Activated T-cell treated with anti-CD3 and anti-CD28 coated beads, Interleukin-2, amount 50 U/mL, for 4 hours (primary cell): ENCODE data around the gene DLX3. TPM values are rescaled to one million over a fixed set of nuclear protein-coding genes. Genes with fewer than 3 reads are reported as not detected.

ENCODE experiments used
- ATAC-seq, 2 donors: fragments of 200-7000 bp; cut with Tn5 transposase; one replicate each; pipeline ENCODE4 v1.10.0; 2021
- DNase-seq: peaks from one replicate; pipeline ENCODE4 v3.0.0-alpha.2; 2020
- H3K27me3 Mint-ChIP-seq: one replicate; pipeline ENCODE4 v1.8.0; 2021; ENCODE audit warnings: low read depth, mixed read lengths
- H3K36me3 Mint-ChIP-seq: one replicate; pipeline ENCODE4 v1.8.0; 2022; ENCODE audit warnings: mixed read lengths; ENCODE audit not compliant: insufficient read depth
- H3K4me1 Mint-ChIP-seq: one replicate; pipeline ENCODE4 v1.8.0; 2021; ENCODE audit warnings: low read depth, mixed read lengths
- H3K4me3 Mint-ChIP-seq: one replicate; pipeline ENCODE4 v1.8.0; 2021; ENCODE audit warnings: mild to moderate bottlenecking, moderate library complexity, mixed read lengths
- H3K9me3 Mint-ChIP-seq: one replicate; pipeline ENCODE4 v1.8.0; 2021; ENCODE audit warnings: mixed read lengths
- total RNA-seq, 3 donors: library from RNA; stranded (reverse); gene quantifications; one replicate each; pipeline ENCODE4 v1.2.1, GENCODE V29; 2021

DLX3 gene
- total RNA-seq, 3 donors from 2014 or later = 0.08 to 0.47 (median 0.25) TPM

GRCh38 chr17:49967621-49968404, 27.2 kb downstream of the DLX3 start:
- peaks cover 58% of the 10 kb centered on the region for H3K4me1 Mint-ChIP-seq

DNA sequence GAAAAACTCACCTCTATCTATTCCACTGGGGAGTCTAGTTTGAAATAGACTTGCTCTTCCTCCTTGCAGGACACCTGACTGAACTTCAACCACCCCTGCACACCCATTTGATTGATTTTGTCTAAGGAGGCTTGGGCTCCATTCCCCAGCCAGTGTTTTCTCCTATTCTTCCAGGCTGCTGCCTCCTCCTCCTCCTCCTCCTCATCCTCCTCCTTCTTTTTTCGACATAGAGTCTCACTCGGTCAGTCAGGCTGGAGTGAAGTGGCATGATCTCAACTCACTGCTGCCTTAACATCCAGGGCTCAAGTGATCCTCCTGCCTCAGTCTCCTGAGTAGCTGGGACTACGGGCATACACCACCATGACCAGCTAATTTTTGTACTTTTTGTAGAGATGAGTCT, 27.8 kb downstream of the DLX3 start:
- Mint-ChIP-seq H3K27me3 (peaks cover 83% of the 10 kb centered on the region), H3K4me1 (peaks cover 58% of the 10 kb centered on the region), H3K4me3 (no peak overlapping the region), H3K9me3 (peaks cover 4% of the 10 kb centered on the region), H3K36me3 (no peaks in the 10 kb centered on the region)
- ATAC-seq (no peak), DNase-seq (no peak)

More at GRCh38 chr17:49967621-49968404, 27.2 kb downstream of the DLX3 start:
- peak overlapping the region; percentile 71 for H3K4me3 Mint-ChIP-seq
- DNase-seq (no peak), ATAC-seq (no peak)
- no peaks in the 10 kb centered on the region for H3K36me3 Mint-ChIP-seq
- peaks cover 82% of the 10 kb centered on the region for H3K27me3 Mint-ChIP-seq
- peaks cover 4% of the 10 kb centered on the region for H3K9me3 Mint-ChIP-seq

GRCh38 chr17:49966767-49967166, 28.3 kb downstream of the DLX3 start:
- DNase-seq = no peak
- no peak for ATAC-seq
- peaks cover 4% of the 10 kb centered on the region for H3K9me3 Mint-ChIP-seq
- peaks cover 57% of the 10 kb centered on the region for H3K4me1 Mint-ChIP-seq
- no peak overlapping the region for H3K4me3 Mint-ChIP-seq
- H3K27me3 Mint-ChIP-seq = peaks cover 84% of the 10 kb centered on the region
- no peaks in the 10 kb centered on the region for H3K36me3 Mint-ChIP-seq

GRCh38 chr17:49965524-49965909, 29.5 kb downstream of the DLX3 start:
- H3K4me1 Mint-ChIP-seq = peaks cover 46% of the 10 kb centered on the region
- DNase-seq (no peak), ATAC-seq (no peak)
- H3K36me3 Mint-ChIP-seq = no peaks in the 10 kb centered on the region
- H3K9me3 Mint-ChIP-seq = peaks cover 4% of the 10 kb centered on the region
- no peak overlapping the region for H3K4me3 Mint-ChIP-seq
- peaks cover 78% of the 10 kb centered on the region for H3K27me3 Mint-ChIP-seq

DNA sequence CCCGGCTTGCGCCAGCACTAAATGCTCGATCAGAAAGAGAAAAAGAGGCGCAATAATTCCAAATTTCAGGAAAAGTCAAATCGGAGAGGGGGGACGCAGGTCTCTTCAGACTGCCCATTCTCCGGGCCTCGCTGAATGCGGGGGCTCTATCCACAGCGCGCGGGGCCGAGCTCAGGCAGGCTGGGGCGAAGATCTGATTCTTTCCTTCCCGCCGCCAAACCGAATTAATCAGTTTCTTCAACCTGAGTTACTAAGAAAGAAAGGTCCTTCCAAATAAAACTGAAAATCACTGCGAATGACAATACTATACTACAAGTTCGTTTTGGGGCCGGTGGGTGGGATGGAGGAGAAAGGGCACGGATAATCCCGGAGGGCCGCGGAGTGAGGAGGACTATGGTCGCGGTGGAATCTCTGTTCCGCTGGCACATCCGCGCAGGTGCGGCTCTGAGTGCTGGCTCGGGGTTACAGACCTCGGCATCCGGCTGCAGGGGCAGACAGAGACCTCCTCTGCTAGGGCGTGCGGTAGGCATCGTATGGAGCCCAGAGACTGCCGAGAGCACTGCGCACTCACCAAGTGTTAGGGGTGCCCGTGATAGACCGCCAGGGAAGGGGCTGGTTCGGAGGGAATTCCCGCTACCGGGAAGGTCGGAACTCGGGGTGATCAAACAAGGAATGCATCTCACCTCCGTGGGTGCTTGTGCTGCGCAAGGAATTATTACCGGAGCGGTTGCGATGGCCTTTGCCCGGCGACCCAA, 30.1 kb downstream of the DLX3 start:
- ATAC-seq (peak in 1 of 2 donors; percentile 17), DNase-seq (peak; percentile 24)
- H3K9me3 Mint-ChIP-seq = peaks cover 4% of the 10 kb centered on the region
- peak overlapping the region; percentile 47 for H3K4me3 Mint-ChIP-seq
- peaks cover 72% of the 10 kb centered on the region for H3K27me3 Mint-ChIP-seq
- peaks cover 41% of the 10 kb centered on the region for H3K4me1 Mint-ChIP-seq
- H3K36me3 Mint-ChIP-seq = no peaks in the 10 kb centered on the region

DNA sequence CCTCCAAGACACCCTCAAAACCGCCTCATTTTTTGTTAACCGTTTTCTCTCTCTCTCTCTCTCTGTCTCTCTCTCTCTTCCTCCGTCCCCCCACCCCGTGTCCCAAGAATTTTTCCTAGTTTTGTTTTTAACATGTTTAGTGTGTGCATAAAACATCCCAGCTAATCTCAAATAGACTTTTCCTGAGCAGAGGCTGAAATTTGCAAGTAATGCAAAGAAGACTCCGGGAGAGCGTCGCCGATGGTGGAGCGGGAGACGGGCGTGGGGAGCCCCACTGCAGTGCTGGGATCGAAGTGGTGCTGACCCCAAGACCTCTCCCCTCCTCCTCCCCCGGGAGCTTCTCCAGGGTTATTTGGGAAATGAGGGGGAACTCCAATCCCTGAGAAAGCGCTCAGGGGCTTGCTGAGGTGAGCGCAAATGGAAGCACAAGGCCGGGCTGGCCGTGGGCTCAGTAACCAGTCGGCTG, 30.7 kb downstream of the DLX3 start:
- peaks cover 70% of the 10 kb centered on the region for H3K27me3 Mint-ChIP-seq
- peak overlapping the region; percentile 47 for H3K4me3 Mint-ChIP-seq
- no peaks in the 10 kb centered on the region for H3K36me3 Mint-ChIP-seq
- ATAC-seq (no peak), DNase-seq (no peak)
- peaks cover 36% of the 10 kb centered on the region for H3K4me1 Mint-ChIP-seq
- H3K9me3 Mint-ChIP-seq = peaks cover 4% of the 10 kb centered on the region

DNA sequence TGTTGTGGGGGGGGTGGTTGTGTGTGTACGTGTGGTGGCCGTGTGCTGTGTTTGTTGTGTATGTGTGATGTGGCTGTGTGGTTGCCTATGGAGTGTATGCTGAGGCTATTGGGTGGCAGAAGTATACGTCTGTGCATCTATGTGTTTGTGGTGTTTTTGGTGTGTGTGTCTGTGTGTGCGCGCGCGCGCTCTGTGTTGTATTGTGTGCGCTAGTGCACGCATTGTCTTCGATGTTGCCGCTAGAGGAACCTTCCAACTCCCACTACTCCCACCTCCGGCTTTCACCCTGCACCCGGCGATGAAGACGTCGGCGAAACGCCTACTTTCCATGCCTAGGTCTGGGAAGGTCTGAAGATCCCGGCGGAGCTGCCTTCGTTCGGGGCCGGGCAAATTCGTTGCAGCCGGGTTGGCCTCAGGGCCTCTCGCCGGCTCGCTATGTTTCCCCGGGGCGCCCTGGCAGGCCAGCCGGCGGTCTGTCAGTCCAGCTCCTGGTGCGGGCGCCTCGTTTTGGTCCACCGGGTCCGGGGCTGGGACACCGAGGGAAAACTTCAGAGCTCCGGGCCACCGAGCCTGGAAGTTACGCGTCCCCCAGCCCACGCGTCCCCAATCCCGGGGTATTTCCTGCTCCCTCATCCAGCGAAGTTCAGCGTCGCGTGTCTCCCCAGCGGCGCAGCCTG, 31.3 kb downstream of the DLX3 start:
- no peak for DNase-seq
- Mint-ChIP-seq H3K4me3 (peak overlapping the region; percentile 47), H3K9me3 (peaks cover 4% of the 10 kb centered on the region), H3K4me1 (peaks cover 33% of the 10 kb centered on the region), H3K27me3 (peaks cover 69% of the 10 kb centered on the region), H3K36me3 (no peaks in the 10 kb centered on the region)
- no peak for ATAC-seq

GRCh38 chr17:49963309-49963625, 31.8 kb downstream of the DLX3 start:
- no peak for ATAC-seq

DNA sequence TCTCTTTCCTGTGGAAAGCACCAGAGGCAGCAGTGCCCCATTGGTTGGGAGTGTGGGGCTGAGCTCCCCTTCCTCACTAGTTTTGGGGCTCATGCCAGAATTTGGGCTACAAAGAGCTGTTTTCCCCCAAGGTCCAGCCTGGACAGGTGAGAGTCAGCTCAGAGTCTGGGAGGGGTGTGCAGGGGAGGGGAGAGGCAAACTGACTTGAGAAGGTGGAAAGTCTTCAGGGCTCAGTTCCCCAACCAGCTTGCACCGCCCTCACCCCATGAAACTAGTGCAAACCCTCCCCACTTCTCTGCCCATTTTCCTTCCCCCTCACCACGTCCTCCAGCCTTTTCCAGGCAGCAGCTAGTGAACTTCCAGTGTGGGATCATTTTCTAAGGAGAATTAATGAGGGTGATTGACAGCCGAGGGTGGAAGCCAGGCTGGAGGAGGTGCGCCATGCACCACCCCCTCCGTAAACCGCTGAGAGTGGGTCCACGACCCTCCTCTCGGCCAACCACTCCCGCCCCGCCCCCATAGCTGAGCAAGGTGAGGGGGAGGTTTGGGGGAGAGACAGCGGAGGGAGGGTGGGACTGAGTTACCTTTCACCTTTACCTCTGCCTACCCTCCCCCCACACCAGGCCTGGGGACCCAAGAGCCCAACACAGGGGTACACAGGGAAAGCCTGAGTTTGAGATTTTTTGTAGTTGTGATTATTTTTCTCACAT, 32.3 kb downstream of the DLX3 start:
- DNase-seq (no peak), ATAC-seq (no peak)
- Mint-ChIP-seq H3K36me3 (no peaks in the 10 kb centered on the region), H3K9me3 (peaks cover 2% of the 10 kb centered on the region), H3K27me3 (peaks cover 67% of the 10 kb centered on the region), H3K4me1 (peaks cover 26% of the 10 kb centered on the region), H3K4me3 (no peak overlapping the region)

More at GRCh38 chr17:49963309-49963625, 31.8 kb downstream of the DLX3 start:
- H3K36me3 Mint-ChIP-seq = no peaks in the 10 kb centered on the region
- no peak overlapping the region for H3K4me3 Mint-ChIP-seq
- H3K4me1 Mint-ChIP-seq = peaks cover 31% of the 10 kb centered on the region
- peaks cover 69% of the 10 kb centered on the region for H3K27me3 Mint-ChIP-seq
- DNase-seq = no peak
- peaks cover 4% of the 10 kb centered on the region for H3K9me3 Mint-ChIP-seq

DNA sequence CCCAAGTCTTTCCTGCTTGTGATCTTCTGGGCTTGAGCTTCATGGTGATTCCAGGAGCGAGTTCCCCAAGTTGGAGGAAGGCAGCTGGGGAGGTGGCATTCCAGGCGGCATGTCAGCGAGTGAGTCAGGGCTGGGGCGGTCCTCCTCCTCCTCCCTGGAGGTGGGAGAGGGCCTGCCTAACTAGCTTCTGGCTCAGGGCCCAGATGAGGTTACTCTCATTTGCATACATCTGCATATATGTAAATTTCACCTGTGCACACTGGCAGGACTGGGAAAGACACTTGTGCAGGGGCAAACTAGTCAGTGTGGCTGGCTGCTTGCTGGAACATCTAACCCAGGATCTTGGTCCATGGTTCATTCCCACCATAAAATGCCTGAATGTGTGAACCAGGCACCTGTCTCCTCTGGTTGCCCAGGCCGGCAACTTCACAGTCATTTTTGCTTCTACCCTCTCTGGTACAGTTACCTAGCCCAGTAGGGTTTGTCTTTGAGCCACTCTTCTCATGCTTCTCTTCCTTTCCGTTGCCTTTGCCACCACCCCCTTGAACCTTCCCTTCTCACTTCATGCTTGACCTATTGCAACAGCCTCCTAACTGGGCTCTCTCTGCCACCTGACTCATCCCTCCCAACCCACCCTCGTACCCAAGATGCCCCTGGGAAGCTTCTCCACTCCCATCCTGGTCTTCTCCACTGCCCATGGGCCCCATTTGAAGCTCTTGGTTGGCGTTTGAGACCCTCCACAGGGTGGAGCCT, 35.7 kb downstream of the DLX3 start:
- H3K4me1 Mint-ChIP-seq = peaks cover 11% of the 10 kb centered on the region
- H3K4me3 Mint-ChIP-seq = no peak overlapping the region
- ATAC-seq = no peak
- DNase-seq = no peak
- H3K36me3 Mint-ChIP-seq = no peaks in the 10 kb centered on the region
- peaks cover 41% of the 10 kb centered on the region for H3K27me3 Mint-ChIP-seq
- no peaks in the 10 kb centered on the region for H3K9me3 Mint-ChIP-seq

DNA sequence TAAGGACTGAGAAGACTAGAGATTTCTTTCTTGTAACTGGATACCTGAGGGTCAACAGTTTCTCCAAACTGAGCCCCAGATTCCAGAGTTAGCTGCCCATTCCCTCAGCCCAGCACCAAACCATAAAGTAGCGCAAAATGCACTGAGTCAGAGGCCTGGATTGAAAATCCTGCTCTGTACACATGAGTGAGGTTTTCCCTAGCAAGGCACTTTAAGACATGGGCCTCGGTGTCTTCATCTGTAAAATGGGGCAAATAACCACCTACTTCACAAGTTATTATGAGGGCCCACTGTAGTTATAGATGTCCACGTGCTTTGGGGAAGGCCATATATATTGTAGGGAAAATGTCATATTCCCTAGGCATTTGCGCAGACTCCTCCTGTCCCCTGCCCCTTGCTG, 36.3 kb downstream of the DLX3 start:
- H3K9me3 Mint-ChIP-seq = no peaks in the 10 kb centered on the region
- peaks cover 36% of the 10 kb centered on the region for H3K27me3 Mint-ChIP-seq
- H3K36me3 Mint-ChIP-seq = no peaks in the 10 kb centered on the region
- peaks cover 4% of the 10 kb centered on the region for H3K4me1 Mint-ChIP-seq
- H3K4me3 Mint-ChIP-seq = no peak overlapping the region
- DNase-seq (no peak), ATAC-seq (no peak)

DNA sequence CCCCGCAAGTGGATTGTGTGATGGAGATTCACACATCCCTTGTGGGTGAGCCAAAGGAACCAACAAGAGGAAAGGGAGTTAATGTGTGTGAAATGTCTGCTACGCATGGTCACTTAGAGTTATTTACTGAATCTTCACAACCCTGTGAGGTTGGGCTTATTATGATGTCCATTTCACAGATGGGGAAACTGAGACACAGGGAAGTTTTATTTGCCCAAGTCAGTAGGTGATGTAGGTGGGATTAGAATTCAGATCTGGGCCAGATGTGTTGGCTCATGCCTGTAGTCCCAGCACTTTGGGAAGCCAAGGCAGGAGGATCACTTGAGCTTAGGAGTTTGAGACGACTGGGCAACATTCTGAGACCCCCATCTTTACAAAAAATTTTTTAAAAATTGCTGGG, 37.7 kb downstream of the DLX3 start:
- H3K9me3 Mint-ChIP-seq = no peaks in the 10 kb centered on the region
- no peak overlapping the region for H3K4me3 Mint-ChIP-seq
- H3K27me3 Mint-ChIP-seq = peaks cover 29% of the 10 kb centered on the region
- H3K36me3 Mint-ChIP-seq = no peaks in the 10 kb centered on the region
- ATAC-seq = no peak
- no peak for DNase-seq
- H3K4me1 Mint-ChIP-seq = no peaks in the 10 kb centered on the region

GRCh38 chr17:49956780-49957179, 38.2 kb downstream of the DLX3 start:
- no peaks in the 10 kb centered on the region for H3K9me3 Mint-ChIP-seq
- H3K4me1 Mint-ChIP-seq = no peaks in the 10 kb centered on the region
- peaks cover 30% of the 10 kb centered on the region for H3K27me3 Mint-ChIP-seq
- H3K36me3 Mint-ChIP-seq = no peaks in the 10 kb centered on the region
- H3K4me3 Mint-ChIP-seq = no peak overlapping the region
- no peak for DNase-seq
- no peak for ATAC-seq
